HCT116 (cell line): ENCODE measurements around the gene FTCD. TPM values are rescaled to one million over a fixed set of nuclear protein-coding genes. Genes with fewer than 3 reads are reported as not detected.

Source experiments
- ATAC-seq: fragments of 200-7000 bp; cut with Tn5 transposase; 2 replicates; pipeline ENCODE4 v1.9.1; 2020; ENCODE audit warnings: mild to moderate bottlenecking, moderate library complexity
- BruUV-seq: library from RNA; stranded (reverse); fragments of 400-500 nt; replicated peaks from 2 replicates; lab custom pipeline; 2021; lab: Mats Ljungman, UMichigan
- CTCF ChIA-PET: fragments of 300-600 bp; sonication (Branson Sonifier 250); formaldehyde crosslinking; loops from one replicate; lab custom pipeline; 2021; ENCODE audit warnings: antibody characterized with exemption; lab: Charles Lee
- POLR2A ChIA-PET: fragments of 300-600, 350-600 bp; sonication (Branson Sonifier 250); formaldehyde crosslinking; loops from one replicate; lab custom pipeline; 2021; ENCODE audit warnings: antibody characterized with exemption; lab: Charles Lee
- RAD21 ChIA-PET, 2 experiments: fragments of 300-600 bp; sonication (Branson Sonifier 250); formaldehyde crosslinking; loops; one replicate each; lab custom pipeline; 2023; ENCODE audit warnings: low total read pairs in 2 of 2; ENCODE audit not compliant: uncharacterized antibody in 2 of 2, unreplicated experiment in 2 of 2, low non-redundant PET in 1 of 2; lab: Charles Lee
- DNase-seq: peaks from one replicate; pipeline ENCODE4 v3.0.0-alpha.2; 2010; ENCODE audit warnings: low read depth, low spot score
- H2AFZ ChIP-seq: fragments of 200-600 bp; shearing (Covaris generic), sonication (generic); 2 replicates; pipeline ENCODE4 v1.6.1; 2017; ENCODE audit warnings: low read depth, mixed run types, mixed read lengths, antibody characterized with exemption, low read length; ENCODE audit not compliant: poor library complexity, severe bottlenecking
- H3K27ac ChIP-seq: 2 replicates; pipeline ENCODE4 v1.5.1; 2012; ENCODE audit warnings: low read depth, low read length
- H3K27me3 ChIP-seq: fragments of 200-600 bp; sonication (generic); 2 replicates; pipeline ENCODE4 v1.6.1; 2016; ENCODE audit warnings: mixed run types, low read length, mixed read lengths; ENCODE audit not compliant: insufficient read depth
- H3K36me3 ChIP-seq, 2 experiments: fragments of 200-500 bp in 1 of 2; fragments of 200-600 bp in 1 of 2; sonication (Bioruptor generic) in 1 of 2; sonication (generic) in 1 of 2; 2 replicates each; pipeline versions ENCODE4 v1.5.1 to v1.6.1; 2014 to 2016; ENCODE audit warnings: low read length in 2 of 2, inconsistent platforms in 1 of 2, mixed read lengths in 1 of 2, mixed run types in 1 of 2; ENCODE audit not compliant: insufficient read depth in 2 of 2, control insufficient read depth in 1 of 2
- H3K4me1 ChIP-seq, 2 experiments: fragments of 200-600 bp in 1 of 2; sonication (generic) in 1 of 2; 2 replicates each; pipeline versions ENCODE4 v1.5.1 to v1.6.1; 2012 to 2017; ENCODE audit warnings: low read length in 2 of 2, inconsistent platforms in 1 of 2, mild to moderate bottlenecking in 1 of 2, mixed read lengths in 1 of 2, mixed run types in 1 of 2, moderate library complexity in 1 of 2; ENCODE audit not compliant: insufficient read depth in 2 of 2, control insufficient read depth in 1 of 2
- H3K4me2 ChIP-seq: fragments of 200-600 bp; sonication (generic); 2 replicates; pipeline ENCODE4 v1.6.1; 2017; ENCODE audit warnings: mixed run types, low read length, mixed read lengths
- H3K4me3 ChIP-seq, 2 experiments: fragments of 200-600 bp in 1 of 2; sonication (generic) in 1 of 2; replicated peaks in 1 of 2; 2 replicates each; pipeline ENCODE4 v1.5.1; 2011 to 2016; ENCODE audit warnings: low read length in 2 of 2, control low read depth in 1 of 2, low read depth in 1 of 2, mild to moderate bottlenecking in 1 of 2, mixed read lengths in 1 of 2, mixed run types in 1 of 2
- H3K79me2 ChIP-seq: fragments of 200-600 bp; sonication (generic); 2 replicates; pipeline ENCODE4 v1.6.1; 2017; ENCODE audit warnings: mild to moderate bottlenecking, mixed run types, low read length, moderate library complexity, mixed read lengths; ENCODE audit not compliant: insufficient read depth
- H3K9ac ChIP-seq: fragments of 200-600 bp; sonication (generic); 2 replicates; pipeline ENCODE4 v1.6.1; 2016; ENCODE audit warnings: low read length, mixed read lengths
- H3K9me2 ChIP-seq: fragments of 200-600 bp; sonication (generic), shearing (Covaris generic); 2 replicates; pipeline ENCODE4 v1.6.1; 2017; ENCODE audit warnings: mixed run types, mild to moderate bottlenecking, moderate library complexity; ENCODE audit not compliant: insufficient read depth
- H3K9me3 ChIP-seq, 2 experiments: fragments of 200-500 bp in 1 of 2; fragments of 200-600 bp in 1 of 2; sonication (Bioruptor generic) in 1 of 2; sonication (generic) in 1 of 2; 2 replicates each; pipeline ENCODE4 v1.6.1; 2014 to 2017; ENCODE audit warnings: low read length in 2 of 2, mixed read lengths in 2 of 2, inconsistent platforms in 1 of 2, low read depth in 1 of 2, mild to moderate bottlenecking in 1 of 2, mixed run types in 1 of 2, moderate library complexity in 1 of 2; ENCODE audit not compliant: control insufficient read depth in 1 of 2, insufficient read depth in 1 of 2
- H4K20me1 ChIP-seq: fragments of 200-600 bp; sonication (generic), shearing (Covaris generic); 2 replicates; pipeline ENCODE4 v1.6.1; 2017; ENCODE audit warnings: mixed run types, mild to moderate bottlenecking, moderate library complexity; ENCODE audit not compliant: insufficient read depth
- CBX3 ChIP-seq: IDR thresholded peaks from 2 replicates; pipeline ENCODE4 v1.6.1; 2012; ENCODE audit warnings: low read depth
- CEBPB ChIP-seq: IDR thresholded peaks from 2 replicates; pipeline ENCODE4 v1.6.1; 2012; ENCODE audit warnings: low read depth
- EGR1 ChIP-seq: IDR thresholded peaks from 2 replicates; pipeline ENCODE4 v1.6.1; 2012; ENCODE audit warnings: low read depth
- ELF1 ChIP-seq: IDR thresholded peaks from 2 replicates; pipeline ENCODE4 v1.6.1; 2012; ENCODE audit warnings: low read depth, borderline replicate concordance
- EZH2 ChIP-seq: fragments of 200-600 bp; sonication (generic); IDR thresholded peaks from 2 replicates; pipeline ENCODE4 v1.6.1; 2017; ENCODE audit warnings: antibody characterized with exemption, mixed run types
- JUND ChIP-seq: IDR thresholded peaks from 2 replicates; pipeline ENCODE4 v1.6.1; 2012
- POLR2A ChIP-seq: IDR thresholded peaks from 2 replicates; pipeline ENCODE4 v1.7.0; 2011; ENCODE audit warnings: borderline replicate concordance; ENCODE audit not compliant: insufficient read depth, insufficient read length; ENCODE audit errors: extremely low read depth
- POLR2AphosphoS5 ChIP-seq: IDR thresholded peaks from 2 replicates; pipeline ENCODE4 v1.6.1; 2011; ENCODE audit warnings: mild to moderate bottlenecking, low read depth, low read length, moderate library complexity
- RAD21 ChIP-seq: IDR thresholded peaks from 2 replicates; pipeline ENCODE4 v1.6.1; 2012; ENCODE audit warnings: low read depth, mild to moderate bottlenecking
- SP1 ChIP-seq: IDR thresholded peaks from 2 replicates; pipeline ENCODE4 v1.6.1; 2012; ENCODE audit warnings: low read depth
- ZNF274 ChIP-seq: fragments of 200-500 bp; sonication (Bioruptor generic); IDR thresholded peaks from 2 replicates; pipeline ENCODE4 v1.6.1; 2014; ENCODE audit warnings: mild to moderate bottlenecking, low read depth, low read length, inconsistent platforms
- intact Hi-C: fragments of 100-400 bp; cut with micrococcal nuclease; formaldehyde crosslinking; loops from 2 replicates; pipeline ENCODE4 v1.10.0; 2022
- total RNA-seq: library from RNA; stranded (reverse); gene quantifications from one replicate; pipeline ENCODE4 v1.2.1, GENCODE V29; 2021; ENCODE audit not compliant: unreplicated experiment
- TF ChIP-seq, protein P1 (sequence below): IDR thresholded peaks from 2 replicates; pipeline ENCODE4 v1.6.1; 2012; ENCODE audit warnings: low read depth
- TF ChIP-seq, protein P2 (sequence below): IDR thresholded peaks from 2 replicates; pipeline ENCODE4 v1.6.1; 2012

FTCD gene
- total RNA-seq, 1 experiment from 2014 or later, result 2.5 TPM

DNA sequence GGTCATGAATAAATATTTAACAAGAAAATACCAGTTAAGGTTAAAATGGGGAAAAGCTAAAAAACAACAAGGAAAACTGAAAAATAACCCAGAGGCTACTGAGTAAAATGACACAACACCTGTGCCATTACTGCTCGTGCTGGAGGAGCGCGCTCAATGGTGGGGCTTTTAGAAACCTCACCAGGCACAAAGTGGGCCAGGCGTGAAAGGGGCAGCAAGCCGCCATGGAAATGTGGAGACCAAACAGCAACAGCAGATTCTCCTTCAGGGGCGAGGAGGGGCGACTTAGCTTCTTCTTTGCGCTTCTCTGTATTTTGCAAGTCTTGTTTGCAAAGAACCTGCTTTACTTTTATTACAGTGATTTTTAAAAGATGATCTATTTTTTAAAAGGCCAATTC is 47.8 kb upstream of the FTCD start:
- H3K27me3 ChIP-seq, result no peaks in the 10 kb centered on the region
- no peak overlapping the region for H3K4me3 ChIP-seq
- H3K27ac ChIP-seq, result no peak overlapping the region
- no peak overlapping the region for H3K9ac ChIP-seq
- DNase-seq (no peak), ATAC-seq (no peak)
- RAD21 ChIA-PET, result interaction anchor here in 1 of 2 experiments (0.6 kb wide), 1 partner anchor 56 kb away, joined by 6 read pairs; no protein-coding TSS in a partner anchor
- no peaks in the 10 kb centered on the region for H3K9me2 ChIP-seq
- H3K9me3 ChIP-seq, result no peaks in the 10 kb centered on the region
- H3K36me3 ChIP-seq, result no peaks in the 10 kb centered on the region; a peak in 2 of 4 replicates
- H4K20me1 ChIP-seq, result no peaks in the 10 kb centered on the region
- H3K4me2 ChIP-seq, result no peak overlapping the region
- TF ChIP-seq POLR2A, result no peak
- TF ChIP-seq POLR2AphosphoS5, result no peak
- no peak for TF ChIP-seq RAD21
- TF ChIP-seq JUND, result no peak
- no peak for TF ChIP-seq SP1
- TF ChIP-seq, protein P1, sequence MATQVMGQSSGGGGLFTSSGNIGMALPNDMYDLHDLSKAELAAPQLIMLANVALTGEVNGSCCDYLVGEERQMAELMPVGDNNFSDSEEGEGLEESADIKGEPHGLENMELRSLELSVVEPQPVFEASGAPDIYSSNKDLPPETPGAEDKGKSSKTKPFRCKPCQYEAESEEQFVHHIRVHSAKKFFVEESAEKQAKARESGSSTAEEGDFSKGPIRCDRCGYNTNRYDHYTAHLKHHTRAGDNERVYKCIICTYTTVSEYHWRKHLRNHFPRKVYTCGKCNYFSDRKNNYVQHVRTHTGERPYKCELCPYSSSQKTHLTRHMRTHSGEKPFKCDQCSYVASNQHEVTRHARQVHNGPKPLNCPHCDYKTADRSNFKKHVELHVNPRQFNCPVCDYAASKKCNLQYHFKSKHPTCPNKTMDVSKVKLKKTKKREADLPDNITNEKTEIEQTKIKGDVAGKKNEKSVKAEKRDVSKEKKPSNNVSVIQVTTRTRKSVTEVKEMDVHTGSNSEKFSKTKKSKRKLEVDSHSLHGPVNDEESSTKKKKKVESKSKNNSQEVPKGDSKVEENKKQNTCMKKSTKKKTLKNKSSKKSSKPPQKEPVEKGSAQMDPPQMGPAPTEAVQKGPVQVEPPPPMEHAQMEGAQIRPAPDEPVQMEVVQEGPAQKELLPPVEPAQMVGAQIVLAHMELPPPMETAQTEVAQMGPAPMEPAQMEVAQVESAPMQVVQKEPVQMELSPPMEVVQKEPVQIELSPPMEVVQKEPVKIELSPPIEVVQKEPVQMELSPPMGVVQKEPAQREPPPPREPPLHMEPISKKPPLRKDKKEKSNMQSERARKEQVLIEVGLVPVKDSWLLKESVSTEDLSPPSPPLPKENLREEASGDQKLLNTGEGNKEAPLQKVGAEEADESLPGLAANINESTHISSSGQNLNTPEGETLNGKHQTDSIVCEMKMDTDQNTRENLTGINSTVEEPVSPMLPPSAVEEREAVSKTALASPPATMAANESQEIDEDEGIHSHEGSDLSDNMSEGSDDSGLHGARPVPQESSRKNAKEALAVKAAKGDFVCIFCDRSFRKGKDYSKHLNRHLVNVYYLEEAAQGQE, result no peak
- no peak for TF ChIP-seq CBX3
- TF ChIP-seq ELF1, result no peak
- no peak for TF ChIP-seq EZH2
- no peak for TF ChIP-seq EGR1
- no peak for TF ChIP-seq ZNF274
- TF ChIP-seq, protein P2, sequence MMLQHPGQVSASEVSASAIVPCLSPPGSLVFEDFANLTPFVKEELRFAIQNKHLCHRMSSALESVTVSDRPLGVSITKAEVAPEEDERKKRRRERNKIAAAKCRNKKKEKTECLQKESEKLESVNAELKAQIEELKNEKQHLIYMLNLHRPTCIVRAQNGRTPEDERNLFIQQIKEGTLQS, result no peak
- TF ChIP-seq CEBPB, result no peak
- intact Hi-C loops, result no loop called here
- no peaks in the 10 kb centered on the region for H3K79me2 ChIP-seq
- no TSS peak for BruUV-seq
- CTCF ChIA-PET, result no interaction called here
- POLR2A ChIA-PET, result no interaction called here
- H2AFZ ChIP-seq, result no peak overlapping the region
- no peaks in the 10 kb centered on the region for H3K4me1 ChIP-seq
